Parietal lobe (tissue), 1 donor: Measurements from ENCODE around the gene PARVG. TPM values are rescaled to one million over a fixed set of nuclear protein-coding genes. Genes with fewer than 3 reads are reported as not detected.

Source experiments
- total RNA-seq: library from RNA; depleted of rRNA; stranded (reverse); fragments of >200 nt; gene quantifications from one replicate; pipeline ENCODE4 v1.2.3, GENCODE V29; 2014

The PARVG gene, protein sequence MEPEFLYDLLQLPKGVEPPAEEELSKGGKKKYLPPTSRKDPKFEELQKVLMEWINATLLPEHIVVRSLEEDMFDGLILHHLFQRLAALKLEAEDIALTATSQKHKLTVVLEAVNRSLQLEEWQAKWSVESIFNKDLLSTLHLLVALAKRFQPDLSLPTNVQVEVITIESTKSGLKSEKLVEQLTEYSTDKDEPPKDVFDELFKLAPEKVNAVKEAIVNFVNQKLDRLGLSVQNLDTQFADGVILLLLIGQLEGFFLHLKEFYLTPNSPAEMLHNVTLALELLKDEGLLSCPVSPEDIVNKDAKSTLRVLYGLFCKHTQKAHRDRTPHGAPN
- total RNA-seq: 1.9 TPM

DNA sequence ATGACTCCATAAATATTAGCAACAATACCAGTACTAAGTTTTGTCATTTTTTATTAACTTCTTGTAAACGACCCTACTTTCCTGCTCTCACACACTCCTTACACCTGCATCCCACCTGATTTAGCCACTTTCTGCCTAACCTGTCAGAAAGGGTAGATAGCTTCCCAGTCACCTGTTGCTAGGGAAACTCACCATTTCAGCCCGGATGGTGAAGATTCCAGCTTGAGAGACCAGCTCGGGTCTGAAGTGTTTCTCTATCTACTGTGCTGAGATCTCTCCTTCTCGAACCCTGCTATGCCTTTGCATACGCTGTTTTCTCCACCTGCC is at the start of gene PARVG:
Gene PARVG, plus strand, starts transcription at position 220 of the 327 bp plus-strand sequence. CDS start 2,405 bp downstream, outside the sequence.

Other genes with a start within 250 kb of the PARVG start
- gene SAMM50, start 225.5 kb upstream of the PARVG start, total RNA-seq: 33.2 TPM
- gene PARVB, start 156.6 kb upstream of the PARVG start, total RNA-seq: 7.2 TPM
- gene SHISAL1, start 132.0 kb downstream of the PARVG start, total RNA-seq: 25.7 TPM